ENCODE data around the gene EHHADH.

DNA sequence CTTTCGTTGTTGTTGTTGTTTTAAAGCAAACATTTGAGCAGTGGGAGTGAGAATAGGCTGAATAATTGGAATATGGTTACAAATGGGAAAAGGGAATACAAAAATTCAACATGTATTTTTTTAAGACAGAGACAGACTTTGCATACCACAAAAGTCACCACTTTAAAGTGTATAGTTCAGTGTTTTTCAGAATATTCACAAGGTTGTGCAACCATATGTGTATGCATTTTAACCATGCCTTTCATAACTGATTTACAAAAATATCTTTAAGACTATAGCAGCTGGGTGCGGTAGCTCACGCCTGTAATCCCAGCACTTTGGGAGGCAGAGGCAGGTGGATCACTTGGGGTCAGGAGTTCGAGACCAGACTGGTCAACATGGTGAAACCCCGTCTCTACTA, 41.3 kb downstream of the EHHADH start:
- TF ChIP-seq, protein P1, sequence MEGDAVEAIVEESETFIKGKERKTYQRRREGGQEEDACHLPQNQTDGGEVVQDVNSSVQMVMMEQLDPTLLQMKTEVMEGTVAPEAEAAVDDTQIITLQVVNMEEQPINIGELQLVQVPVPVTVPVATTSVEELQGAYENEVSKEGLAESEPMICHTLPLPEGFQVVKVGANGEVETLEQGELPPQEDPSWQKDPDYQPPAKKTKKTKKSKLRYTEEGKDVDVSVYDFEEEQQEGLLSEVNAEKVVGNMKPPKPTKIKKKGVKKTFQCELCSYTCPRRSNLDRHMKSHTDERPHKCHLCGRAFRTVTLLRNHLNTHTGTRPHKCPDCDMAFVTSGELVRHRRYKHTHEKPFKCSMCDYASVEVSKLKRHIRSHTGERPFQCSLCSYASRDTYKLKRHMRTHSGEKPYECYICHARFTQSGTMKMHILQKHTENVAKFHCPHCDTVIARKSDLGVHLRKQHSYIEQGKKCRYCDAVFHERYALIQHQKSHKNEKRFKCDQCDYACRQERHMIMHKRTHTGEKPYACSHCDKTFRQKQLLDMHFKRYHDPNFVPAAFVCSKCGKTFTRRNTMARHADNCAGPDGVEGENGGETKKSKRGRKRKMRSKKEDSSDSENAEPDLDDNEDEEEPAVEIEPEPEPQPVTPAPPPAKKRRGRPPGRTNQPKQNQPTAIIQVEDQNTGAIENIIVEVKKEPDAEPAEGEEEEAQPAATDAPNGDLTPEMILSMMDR (IDR thresholded peaks at IDR 0.05): no peak
- no peak for TF ChIP-seq POLR2A (IDR thresholded peaks at IDR 0.05)

Data from thyroid gland (tissue), 4 donors.